ENCODE results near the gene KIF3A.

KIF3A gene

GRCh38 chr5:132677682-132678400 lies 59.5 kb downstream of the KIF3A start:
- no peak for DNase-seq (ENCODE audit: low spot score)

- DNase-seq (ENCODE audit: low spot score): peak; percentile 84
Measured at GRCh38 chr5:132677191-132677590, 60.2 kb downstream of the KIF3A start.

GRCh38 chr5:132675936-132676689 lies 61.2 kb downstream of the KIF3A start:
- DNase-seq (ENCODE audit: low spot score): no peak

- DNase-seq (ENCODE audit: low spot score): peak; percentile 73
Measured at GRCh38 chr5:132674671-132675506, 62.5 kb downstream of the KIF3A start.

GRCh38 chr5:132673939-132674630 lies 63.3 kb downstream of the KIF3A start, which contains the start of gene IL4:
Gene IL4 (plus strand): TSS chr5:132673989. CDS start chr5:132674051, 62 bp downstream.
- no peak for DNase-seq (ENCODE audit: low spot score)

- no peak for DNase-seq (ENCODE audit: low spot score)
Measured at GRCh38 chr5:132673488-132673887, 63.9 kb downstream of the KIF3A start.

DNA sequence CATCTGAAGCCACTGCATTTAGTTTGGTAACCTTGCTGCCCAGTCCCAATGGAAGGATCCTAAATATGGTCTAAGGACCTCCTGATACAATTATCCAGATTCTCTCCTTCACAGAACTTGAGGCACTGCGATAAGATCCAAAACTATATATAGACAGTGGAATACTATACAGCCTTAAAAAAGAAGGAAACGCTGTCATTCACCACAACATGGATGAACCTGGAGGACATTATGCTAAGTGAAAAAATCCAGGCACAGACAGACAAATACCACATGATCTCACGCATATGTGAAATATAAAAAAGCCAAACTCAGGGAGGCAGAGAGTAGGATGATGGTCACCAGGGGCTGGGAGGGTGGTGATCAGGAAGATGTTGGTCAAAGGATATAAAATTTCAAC lies 66.3 kb downstream of the KIF3A start:
- DNase-seq (ENCODE audit: low spot score): no peak

- DNase-seq (ENCODE audit: low spot score): no peak
Measured at GRCh38 chr5:132669966-132670882, 67.1 kb downstream of the KIF3A start.

DNA sequence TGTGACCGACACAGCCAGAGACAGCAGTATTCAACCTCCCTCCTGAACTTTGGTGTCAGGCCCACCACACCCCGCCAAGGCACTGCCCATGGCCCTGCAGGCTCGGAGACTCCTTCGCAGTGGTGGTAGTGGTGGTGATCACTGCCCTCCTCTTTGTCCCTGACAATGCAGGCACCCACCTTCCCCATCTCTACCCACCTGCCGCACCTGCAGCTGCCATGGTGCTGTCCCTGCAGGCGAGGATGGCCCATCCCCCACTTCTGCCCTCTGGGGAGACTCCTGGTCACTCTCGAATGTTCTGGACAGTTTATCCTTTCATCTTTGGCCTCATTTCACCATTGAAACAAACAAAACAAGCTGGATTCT lies 67.9 kb downstream of the KIF3A start:
- no peak for DNase-seq (ENCODE audit: low spot score)

DNA sequence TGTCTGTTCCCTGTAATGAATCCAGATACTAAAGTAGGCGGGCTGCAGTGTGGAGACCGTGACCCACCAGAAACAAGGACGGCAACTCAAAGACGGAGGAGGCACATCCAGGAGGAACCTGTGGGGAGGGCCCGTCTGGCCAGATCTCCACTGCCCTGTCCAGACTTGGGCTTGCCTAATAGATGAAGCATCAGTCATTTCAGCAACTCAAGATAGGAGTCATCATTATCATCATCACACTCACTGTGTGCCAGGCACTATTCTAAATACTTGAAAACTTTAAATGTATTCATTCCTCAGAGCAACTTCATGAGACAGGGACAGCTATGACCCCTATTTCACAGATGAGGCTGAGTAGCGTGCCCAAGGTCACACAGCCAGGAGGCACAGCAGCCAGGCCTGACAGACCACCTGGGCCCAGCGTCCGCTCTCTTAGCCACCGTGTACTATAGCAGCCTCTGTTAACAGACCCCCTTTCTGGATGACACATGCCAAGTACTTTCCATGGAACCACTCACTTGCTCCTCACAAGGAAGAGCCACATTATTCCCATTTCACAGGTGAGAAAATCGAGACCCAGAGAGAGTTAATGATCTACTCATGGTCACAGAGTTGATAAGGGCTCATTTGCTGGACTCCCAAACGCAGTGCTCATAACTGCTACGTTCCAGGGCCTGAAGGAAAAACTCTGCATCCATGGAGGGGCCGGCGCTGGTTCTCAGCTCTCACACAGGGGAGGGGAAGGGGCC lies 68.5 kb downstream of the KIF3A start:
- no peak for DNase-seq (ENCODE audit: low spot score)

GRCh38 chr5:132667761-132668705 lies 69.3 kb downstream of the KIF3A start:
- DNase-seq (ENCODE audit: low spot score): no peak

DNA sequence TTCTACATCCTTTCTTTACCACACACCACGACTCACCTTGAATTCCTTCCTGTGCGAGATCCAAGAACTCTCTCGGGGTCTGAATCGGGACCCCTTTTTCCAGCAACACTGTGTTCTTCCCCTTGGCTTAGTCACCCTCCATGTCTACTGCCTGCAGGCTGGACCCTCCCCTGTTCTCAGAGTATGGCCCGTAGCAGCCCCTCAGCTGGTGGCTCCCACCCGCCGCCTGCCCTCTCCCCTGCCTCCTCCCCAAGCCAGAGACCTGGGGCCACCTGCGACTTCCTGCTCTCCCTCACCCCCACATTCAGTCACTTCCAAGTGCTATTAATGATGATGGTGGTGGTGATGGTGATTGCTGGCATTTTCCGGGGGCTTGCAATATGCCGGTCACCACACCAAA lies 70.0 kb downstream of the KIF3A start:
- DNase-seq (ENCODE audit: low spot score): no peak

DNA sequence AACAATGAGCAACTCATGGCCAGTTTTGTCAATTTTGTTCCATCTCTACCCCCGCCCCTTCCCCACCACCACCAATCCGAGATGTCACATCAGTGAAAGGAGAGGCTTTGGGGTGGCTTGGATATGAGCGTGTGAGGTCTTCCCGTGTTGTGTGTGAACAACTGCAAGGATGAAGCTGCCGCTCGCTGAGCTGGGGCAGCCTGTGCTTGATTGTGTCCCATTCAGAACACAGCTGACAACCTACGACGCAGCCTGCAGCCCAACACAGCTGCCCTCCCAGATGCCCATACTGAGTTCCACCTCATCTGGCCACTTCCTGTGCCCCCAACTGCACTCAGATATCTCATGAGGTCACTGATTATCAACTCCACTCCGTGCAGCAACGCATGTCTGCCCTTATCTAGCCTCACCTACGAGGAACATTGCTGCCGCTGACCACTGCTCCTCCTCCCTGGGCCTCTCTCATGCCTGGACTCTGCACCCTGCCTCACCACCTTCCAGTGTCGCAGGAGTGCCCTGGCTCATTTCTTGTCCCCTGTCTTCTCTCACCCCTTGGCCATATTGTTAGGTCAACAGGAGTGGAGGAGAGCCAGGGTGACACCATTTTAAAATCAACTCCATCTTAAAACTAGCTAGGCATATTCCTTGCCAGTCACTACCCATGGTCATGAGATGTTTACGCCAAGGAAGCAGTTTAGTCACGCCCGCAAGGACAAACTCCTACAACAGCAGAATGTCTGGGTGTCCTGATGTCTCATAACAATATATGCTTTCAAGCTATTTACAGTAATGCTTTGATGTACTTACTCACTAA lies 70.8 kb downstream of the KIF3A start:
- no peak for DNase-seq (ENCODE audit: low spot score)

DNA sequence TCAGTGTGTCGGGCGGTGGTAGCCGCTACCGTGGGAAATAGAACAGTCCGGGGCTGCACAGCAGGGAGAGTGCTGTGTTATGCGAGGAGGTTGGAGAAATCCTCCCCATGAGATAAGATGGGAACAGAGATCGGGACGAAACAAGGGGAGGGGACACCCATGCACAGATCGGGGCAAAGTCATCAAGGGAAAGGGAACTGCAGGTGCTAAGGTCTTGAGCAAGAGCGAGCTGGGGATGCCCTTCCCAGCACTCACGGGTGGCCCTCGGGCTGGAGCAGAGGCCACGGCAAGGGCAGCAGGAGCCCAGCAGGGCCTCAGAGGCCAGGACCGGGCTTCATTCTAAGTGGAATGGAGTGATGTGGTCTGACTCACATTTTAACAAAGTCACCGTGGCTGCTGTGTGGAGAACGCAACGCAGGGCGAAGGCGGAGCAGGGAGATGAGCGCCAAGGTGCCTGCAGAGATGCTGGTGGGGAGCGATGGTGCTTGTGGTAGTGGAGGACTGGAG lies 71.7 kb downstream of the KIF3A start:
- DNase-seq (ENCODE audit: low spot score): no peak

DNA sequence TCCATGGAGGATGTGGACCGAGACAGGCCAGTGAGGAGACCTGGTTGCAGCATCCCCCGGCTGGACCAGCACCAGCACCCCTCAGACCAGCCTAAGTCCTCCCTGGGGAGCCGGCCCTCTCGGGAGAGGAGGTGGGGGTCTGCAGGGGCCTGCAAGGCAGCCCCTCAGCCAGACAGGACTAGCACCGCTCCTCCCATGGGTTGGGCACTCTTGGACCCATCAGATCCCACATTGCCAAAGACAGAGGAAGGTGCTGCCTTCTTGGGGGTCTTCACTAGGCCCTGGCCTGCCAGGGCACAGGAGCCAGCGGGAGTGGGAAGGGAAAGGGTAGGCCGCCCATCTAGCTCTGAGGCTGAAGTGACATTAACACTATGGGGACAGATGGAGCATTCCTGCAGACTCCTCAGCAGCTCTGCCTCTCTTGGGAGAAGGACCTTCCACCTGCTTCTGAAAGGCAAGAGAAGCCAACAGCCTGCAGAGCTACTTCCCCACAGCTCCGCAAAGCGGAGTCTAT lies 72.6 kb downstream of the KIF3A start:
- DNase-seq (ENCODE audit: low spot score): no peak

- no peak for DNase-seq (ENCODE audit: low spot score)
Measured at GRCh38 chr5:132663771-132664695, 73.3 kb downstream of the KIF3A start.
